OCI-LY3 (cell line): ENCODE data around the gene ADGRV1.

Experiments used
- EZH2phosphoT487 ChIP-seq: fragments of 200-600 bp; shearing (Covaris generic); IDR thresholded peaks from 2 replicates; pipeline ENCODE4 v1.6.1; 2018; ENCODE audit warnings: antibody characterized with exemption, mixed run types, low read depth
- TF ChIP-seq, protein P1 (sequence below): fragments of 200-600, 300-600 bp; sonication (generic); IDR thresholded peaks from 2 replicates; pipeline ENCODE4 v1.5.1; 2014; ENCODE audit warnings: antibody characterized with exemption, low read length, low read depth

DNA sequence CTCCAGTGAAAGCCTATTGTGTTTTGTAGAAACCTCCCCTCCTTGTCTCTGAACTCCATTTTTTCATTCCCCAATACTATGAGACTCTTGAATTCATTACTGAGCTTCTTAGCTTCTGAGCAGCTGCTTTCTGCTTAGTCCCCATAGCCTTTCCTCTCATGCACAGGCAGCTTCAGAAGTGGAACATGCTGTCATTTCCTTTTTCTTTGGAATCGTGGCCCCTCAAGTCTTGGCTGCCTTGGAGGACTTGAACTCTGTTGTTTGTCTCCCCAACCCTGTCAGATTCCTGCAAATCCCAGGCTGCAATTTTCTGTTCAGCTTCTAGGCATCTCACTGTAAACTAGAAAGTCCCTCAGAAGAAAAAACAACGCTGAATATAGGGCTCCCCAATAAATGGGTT is 556.1 kb downstream of the ADGRV1 start:
- TF ChIP-seq, protein P1, sequence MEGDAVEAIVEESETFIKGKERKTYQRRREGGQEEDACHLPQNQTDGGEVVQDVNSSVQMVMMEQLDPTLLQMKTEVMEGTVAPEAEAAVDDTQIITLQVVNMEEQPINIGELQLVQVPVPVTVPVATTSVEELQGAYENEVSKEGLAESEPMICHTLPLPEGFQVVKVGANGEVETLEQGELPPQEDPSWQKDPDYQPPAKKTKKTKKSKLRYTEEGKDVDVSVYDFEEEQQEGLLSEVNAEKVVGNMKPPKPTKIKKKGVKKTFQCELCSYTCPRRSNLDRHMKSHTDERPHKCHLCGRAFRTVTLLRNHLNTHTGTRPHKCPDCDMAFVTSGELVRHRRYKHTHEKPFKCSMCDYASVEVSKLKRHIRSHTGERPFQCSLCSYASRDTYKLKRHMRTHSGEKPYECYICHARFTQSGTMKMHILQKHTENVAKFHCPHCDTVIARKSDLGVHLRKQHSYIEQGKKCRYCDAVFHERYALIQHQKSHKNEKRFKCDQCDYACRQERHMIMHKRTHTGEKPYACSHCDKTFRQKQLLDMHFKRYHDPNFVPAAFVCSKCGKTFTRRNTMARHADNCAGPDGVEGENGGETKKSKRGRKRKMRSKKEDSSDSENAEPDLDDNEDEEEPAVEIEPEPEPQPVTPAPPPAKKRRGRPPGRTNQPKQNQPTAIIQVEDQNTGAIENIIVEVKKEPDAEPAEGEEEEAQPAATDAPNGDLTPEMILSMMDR = no peak
- no peak for TF ChIP-seq EZH2phosphoT487
